T-helper 1 cell (primary cell): Measurements from ENCODE around the gene TLN1.

Experiments used
- DNase-seq, 5 donors: peaks; one replicate each; pipeline ENCODE4 v3.0.0-alpha.2; 2012 to 2020

TLN1 gene

GRCh38 chr9:35683323-35683722 lies 48.7 kb downstream of the TLN1 start:
- DNase-seq: no peak

- no peak for DNase-seq
Measured at GRCh38 chr9:35682520-35683315, 49.3 kb downstream of the TLN1 start.

GRCh38 chr9:35682051-35682450 lies 49.9 kb downstream of the TLN1 start:
- no peak for DNase-seq

GRCh38 chr9:35681341-35682002 lies 50.5 kb downstream of the TLN1 start:
- DNase-seq: no peak

- DNase-seq: no peak
Measured at GRCh38 chr9:35680331-35681105, 51.5 kb downstream of the TLN1 start.

- no peak for DNase-seq
Measured at GRCh38 chr9:35679766-35680330, 52.1 kb downstream of the TLN1 start.

- DNase-seq: no peak
Measured at GRCh38 chr9:35679091-35679490, 52.9 kb downstream of the TLN1 start.

GRCh38 chr9:35675732-35676392 lies 56.1 kb downstream of the TLN1 start:
- peak in 1 of 5 donors; percentile 30 for DNase-seq

GRCh38 chr9:35675204-35675603 lies 56.8 kb downstream of the TLN1 start:
- no peak for DNase-seq

GRCh38 chr9:35674025-35674361 lies 58.0 kb downstream of the TLN1 start:
- no peak for DNase-seq

GRCh38 chr9:35673132-35674024 lies 58.6 kb downstream of the TLN1 start, which contains the start of gene CA9:
Gene CA9, plus strand, starts transcription at chr9:35673928. Its CDS starts 32 bp downstream, at chr9:35673960.
- no peak for DNase-seq

GRCh38 chr9:35669331-35670145 lies 62.5 kb downstream of the TLN1 start:
- DNase-seq: no peak

GRCh38 chr9:35667939-35668338 lies 64.1 kb downstream of the TLN1 start:
- no peak for DNase-seq

GRCh38 chr9:35666549-35666948 lies 65.4 kb downstream of the TLN1 start:
- no peak for DNase-seq

GRCh38 chr9:35666045-35666444 lies 66.0 kb downstream of the TLN1 start:
- no peak for DNase-seq

- DNase-seq: no peak
Measured at GRCh38 chr9:35665471-35665818, 66.5 kb downstream of the TLN1 start.

- DNase-seq: peak; percentile 48 to 82 (median 59)
Measured at GRCh38 chr9:35664531-35665470, 67.2 kb downstream of the TLN1 start, which contains the start of gene ARHGEF39. Gene ARHGEF39, minus strand, starts transcription at chr9:35665195. Its CDS starts 26 bp downstream, at chr9:35665169.

- no peak for DNase-seq
Measured at GRCh38 chr9:35662437-35662836, 69.6 kb downstream of the TLN1 start.

- DNase-seq: peak in 4 of 5 donors; percentile 33 to 41 (median 40)
Measured at GRCh38 chr9:35661756-35662350, 70.1 kb downstream of the TLN1 start.
